WTC11 (cell line): ENCODE measurements around the gene RPS28. TPM values are rescaled to one million over a fixed set of nuclear protein-coding genes. Genes with fewer than 3 reads are reported as not detected.

Experiments used
- ATAC-seq: fragments of 200-7000 bp; cut with Tn5 transposase; 2 replicates; pipeline ENCODE4 v1.10.0; 2021; ENCODE audit warnings: mild to moderate bottlenecking, moderate library complexity
- CTCF ChIA-PET: fragments of 300-600 bp; sonication (Branson Sonifier 250); formaldehyde crosslinking; loops from one replicate; lab custom pipeline; 2021; ENCODE audit warnings: antibody characterized with exemption; lab: Charles Lee
- POLR2A ChIA-PET: fragments of 350-600 bp; sonication (Branson Sonifier 250); formaldehyde crosslinking; loops from one replicate; lab custom pipeline; 2021; ENCODE audit warnings: antibody characterized with exemption; lab: Charles Lee
- DNase-seq: peaks from one replicate; pipeline ENCODE4 v3.0.0; 2021; ENCODE audit warnings: low spot score
- H3K27ac Mint-ChIP-seq: 2 replicates; pipeline ENCODE4 v1.8.0; 2021; ENCODE audit warnings: mixed read lengths
- H3K27me3 Mint-ChIP-seq: 2 replicates; pipeline ENCODE4 v1.8.0; 2021; ENCODE audit warnings: low read depth, mild to moderate bottlenecking, moderate library complexity, mixed read lengths
- H3K36me3 Mint-ChIP-seq: 2 replicates; pipeline ENCODE4 v1.8.0; 2021; ENCODE audit warnings: mixed read lengths
- H3K4me1 Mint-ChIP-seq: 2 replicates; pipeline ENCODE4 v1.8.0; 2022; ENCODE audit warnings: mixed read lengths
- H3K4me3 Mint-ChIP-seq: 2 replicates; pipeline ENCODE4 v1.8.0; 2021; ENCODE audit warnings: mild to moderate bottlenecking, moderate library complexity, mixed read lengths
- H3K9me3 Mint-ChIP-seq: 2 replicates; pipeline ENCODE4 v1.8.0; 2021; ENCODE audit warnings: mixed read lengths
- GRHL2 ChIP-seq: fragments of 250-450 bp; sonication (Bioruptor Pico); IDR thresholded peaks from 2 replicates; pipeline ENCODE4 v1.8.0; 2022; ENCODE audit warnings: mild to moderate bottlenecking, moderate library complexity; ENCODE audit not compliant: insufficient replicate concordance, severe bottlenecking
- HMGA2 ChIP-seq: fragments of 250-450 bp; sonication (Bioruptor Pico); IDR thresholded peaks from 2 replicates; pipeline ENCODE4 v1.4.0; 2021; ENCODE audit warnings: mild to moderate bottlenecking, moderate library complexity
- JUN ChIP-seq: sonication (generic); formaldehyde crosslinking; IDR thresholded peaks from 2 replicates; pipeline ENCODE4 v1.8.0; 2023; ENCODE audit warnings: mild to moderate bottlenecking, missing genetic modification reagents
- SP1 ChIP-seq: sonication (generic); formaldehyde crosslinking; conservative IDR thresholded peaks from 2 replicates; pipeline ENCODE4 v1.8.1; 2022; ENCODE audit warnings: missing genetic modification reagents
- TCF7 ChIP-seq: sonication (generic); formaldehyde crosslinking; IDR thresholded peaks from 2 replicates; pipeline ENCODE4 v1.8.0; 2022; ENCODE audit warnings: mild to moderate bottlenecking, low read depth, missing genetic modification reagents, moderate library complexity
- ZBTB21 ChIP-seq: sonication (generic); formaldehyde crosslinking; IDR thresholded peaks from 2 replicates; pipeline ENCODE4 v1.8.1; 2023; ENCODE audit warnings: mild to moderate bottlenecking, missing genetic modification reagents, borderline replicate concordance
- ZNF317 ChIP-seq: sonication (generic); formaldehyde crosslinking; IDR thresholded peaks from 2 replicates; pipeline ENCODE4 v1.8.1; 2023; ENCODE audit warnings: low read depth, mild to moderate bottlenecking, moderate library complexity, missing genetic modification reagents, borderline replicate concordance
- ZNF423 ChIP-seq: fragments of 250-450 bp; sonication (Bioruptor Pico); IDR thresholded peaks from 2 replicates; pipeline ENCODE4 v2.1.2; 2022; ENCODE audit warnings: mild to moderate bottlenecking, moderate library complexity
- ZNF671 ChIP-seq: fragments of 250-450 bp; sonication (Bioruptor Pico); IDR thresholded peaks from 2 replicates; pipeline ENCODE4 v1.8.0; 2021; ENCODE audit warnings: mild to moderate bottlenecking
- total RNA-seq: library from RNA; stranded (reverse); gene quantifications from 3 replicates; pipeline ENCODE4 v1.2.3, GENCODE V29; 2021
- TF ChIP-seq, protein P1 (sequence below): sonication (generic); formaldehyde crosslinking; IDR thresholded peaks from 2 replicates; pipeline ENCODE4 v1.8.0; 2023; ENCODE audit warnings: missing genetic modification reagents, mild to moderate bottlenecking, borderline replicate concordance
- TF ChIP-seq, protein P2 (sequence below): fragments of 250-450 bp; sonication (Bioruptor Pico); IDR thresholded peaks from 2 replicates; pipeline ENCODE4 v1.9.0; 2021; ENCODE audit warnings: mild to moderate bottlenecking, borderline replicate concordance
- TF ChIP-seq, protein P3 (sequence below): sonication (generic); formaldehyde crosslinking; IDR thresholded peaks from 2 replicates; pipeline ENCODE4 v1.8.1; 2023; ENCODE audit warnings: mild to moderate bottlenecking, missing genetic modification reagents
- TF ChIP-seq, protein P4 (sequence below): fragments of 250-450 bp; sonication (Bioruptor Pico); IDR thresholded peaks from 2 replicates; pipeline ENCODE4 v1.9.0; 2021; ENCODE audit warnings: moderate library complexity, mild to moderate bottlenecking, inconsistent platforms, borderline replicate concordance
- TF ChIP-seq, protein P5 (sequence below): sonication (generic); formaldehyde crosslinking; IDR thresholded peaks from 2 replicates; pipeline ENCODE4 v1.8.0; 2022; ENCODE audit warnings: mild to moderate bottlenecking, missing genetic modification reagents
- TF ChIP-seq, protein P6 (sequence below): fragments of 250-450 bp; sonication (Bioruptor Pico); IDR thresholded peaks from 2 replicates; pipeline ENCODE4 v1.8.0; 2021; ENCODE audit warnings: mild to moderate bottlenecking
- TF ChIP-seq, protein P7 (sequence below): fragments of 250-450 bp; sonication (Bioruptor Pico); IDR thresholded peaks from 2 replicates; pipeline ENCODE4 v2.1.2; 2022; ENCODE audit warnings: mild to moderate bottlenecking, moderate library complexity
- TF ChIP-seq, protein P8 (sequence below): sonication (generic); formaldehyde crosslinking; IDR thresholded peaks from 2 replicates; pipeline ENCODE4 v1.8.1; 2023; ENCODE audit warnings: mild to moderate bottlenecking, moderate library complexity, missing genetic modification reagents

RPS28 gene
- total RNA-seq, 1 experiment from 2014 or later: 2,082 TPM

DNA sequence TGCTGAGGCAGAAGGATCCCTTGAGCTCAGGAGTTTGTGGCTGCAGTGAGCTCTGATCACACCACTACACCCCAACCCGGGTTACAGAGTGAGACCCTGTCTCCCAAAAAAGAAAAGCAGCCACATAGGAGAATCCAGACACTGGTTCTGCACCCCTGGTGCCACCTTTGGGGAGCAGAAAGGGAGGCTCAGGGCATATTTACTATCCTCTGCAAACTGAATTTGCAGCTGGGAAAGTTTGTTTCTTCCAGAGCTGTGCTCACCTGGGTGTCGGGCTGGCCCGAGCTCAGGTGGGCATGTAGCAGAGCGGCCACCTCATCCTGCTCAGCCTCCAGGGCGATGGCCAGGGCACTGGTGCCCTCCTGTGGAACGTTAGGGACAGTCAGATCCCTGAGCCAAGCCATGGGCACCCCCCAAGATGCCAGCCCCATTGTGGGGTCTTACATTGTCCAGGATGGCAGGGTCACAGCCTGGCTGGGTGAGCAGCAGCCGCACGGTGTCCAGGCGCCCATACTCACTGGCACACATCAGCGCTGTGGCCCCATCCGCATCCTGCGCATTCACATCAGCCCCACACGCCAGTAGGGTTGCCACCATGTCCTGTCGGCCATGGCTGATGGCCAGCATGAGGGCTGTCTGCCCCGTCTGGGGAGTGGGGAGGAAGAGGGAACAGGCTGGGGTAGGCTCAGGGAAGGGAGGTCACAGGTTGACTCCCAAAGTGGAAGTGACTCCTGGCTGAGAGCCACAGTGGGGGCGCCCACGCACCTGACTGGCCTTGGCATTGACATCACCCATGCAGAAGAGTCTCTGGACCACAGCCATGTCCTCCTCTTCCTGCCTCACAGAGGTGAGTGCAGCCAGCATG lies 3.1 kb downstream of the RPS28 start:
- peak overlapping the region; percentile 97; the same call in 1 of the 2 replicates for H3K4me3 Mint-ChIP-seq
- ATAC-seq (peak; percentile 38), DNase-seq (no peak)
- H3K9me3 Mint-ChIP-seq: no peaks in the 10 kb centered on the region
- H3K4me1 Mint-ChIP-seq: peaks cover 24% of the 10 kb centered on the region
- peaks cover 17% of the 10 kb centered on the region for H3K27me3 Mint-ChIP-seq
- peaks cover 20% of the 10 kb centered on the region for H3K36me3 Mint-ChIP-seq
- H3K27ac Mint-ChIP-seq: peak overlapping the region; percentile 45; the same call in 1 of the 2 replicates
- ChIA-PET POLR2A (interaction anchor here (0.5 to 0.8 kb wide), 2 partner anchors 66 to 86 kb away, joined by 3 to 4 read pairs; no protein-coding TSS in a partner anchor), CTCF (interaction anchor here (0.5 to 3.9 kb wide), 6 partner anchors 11 to 267 kb away, joined by 3 to 25 read pairs (median 4); partner anchors contain the start of gene MARCHF2)
- peak; percentile 71 for TF ChIP-seq ZNF671 (CRISPR knock-in tag)
- peak; percentile 42; the same call in 1 of the 2 replicates for TF ChIP-seq SP1 (CRISPR knock-in tag)
- TF ChIP-seq, protein P1, sequence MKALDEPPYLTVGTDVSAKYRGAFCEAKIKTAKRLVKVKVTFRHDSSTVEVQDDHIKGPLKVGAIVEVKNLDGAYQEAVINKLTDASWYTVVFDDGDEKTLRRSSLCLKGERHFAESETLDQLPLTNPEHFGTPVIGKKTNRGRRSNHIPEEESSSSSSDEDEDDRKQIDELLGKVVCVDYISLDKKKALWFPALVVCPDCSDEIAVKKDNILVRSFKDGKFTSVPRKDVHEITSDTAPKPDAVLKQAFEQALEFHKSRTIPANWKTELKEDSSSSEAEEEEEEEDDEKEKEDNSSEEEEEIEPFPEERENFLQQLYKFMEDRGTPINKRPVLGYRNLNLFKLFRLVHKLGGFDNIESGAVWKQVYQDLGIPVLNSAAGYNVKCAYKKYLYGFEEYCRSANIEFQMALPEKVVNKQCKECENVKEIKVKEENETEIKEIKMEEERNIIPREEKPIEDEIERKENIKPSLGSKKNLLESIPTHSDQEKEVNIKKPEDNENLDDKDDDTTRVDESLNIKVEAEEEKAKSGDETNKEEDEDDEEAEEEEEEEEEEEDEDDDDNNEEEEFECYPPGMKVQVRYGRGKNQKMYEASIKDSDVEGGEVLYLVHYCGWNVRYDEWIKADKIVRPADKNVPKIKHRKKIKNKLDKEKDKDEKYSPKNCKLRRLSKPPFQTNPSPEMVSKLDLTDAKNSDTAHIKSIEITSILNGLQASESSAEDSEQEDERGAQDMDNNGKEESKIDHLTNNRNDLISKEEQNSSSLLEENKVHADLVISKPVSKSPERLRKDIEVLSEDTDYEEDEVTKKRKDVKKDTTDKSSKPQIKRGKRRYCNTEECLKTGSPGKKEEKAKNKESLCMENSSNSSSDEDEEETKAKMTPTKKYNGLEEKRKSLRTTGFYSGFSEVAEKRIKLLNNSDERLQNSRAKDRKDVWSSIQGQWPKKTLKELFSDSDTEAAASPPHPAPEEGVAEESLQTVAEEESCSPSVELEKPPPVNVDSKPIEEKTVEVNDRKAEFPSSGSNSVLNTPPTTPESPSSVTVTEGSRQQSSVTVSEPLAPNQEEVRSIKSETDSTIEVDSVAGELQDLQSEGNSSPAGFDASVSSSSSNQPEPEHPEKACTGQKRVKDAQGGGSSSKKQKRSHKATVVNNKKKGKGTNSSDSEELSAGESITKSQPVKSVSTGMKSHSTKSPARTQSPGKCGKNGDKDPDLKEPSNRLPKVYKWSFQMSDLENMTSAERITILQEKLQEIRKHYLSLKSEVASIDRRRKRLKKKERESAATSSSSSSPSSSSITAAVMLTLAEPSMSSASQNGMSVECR: no peak
- no peak for TF ChIP-seq ZNF423 (CRISPR knock-in tag)
- no peak for TF ChIP-seq HMGA2 (CRISPR knock-in tag)
- no peak for TF ChIP-seq GRHL2 (CRISPR knock-in tag)
- no peak for TF ChIP-seq ZNF317 (CRISPR knock-in tag)
- TF ChIP-seq, protein P2, sequence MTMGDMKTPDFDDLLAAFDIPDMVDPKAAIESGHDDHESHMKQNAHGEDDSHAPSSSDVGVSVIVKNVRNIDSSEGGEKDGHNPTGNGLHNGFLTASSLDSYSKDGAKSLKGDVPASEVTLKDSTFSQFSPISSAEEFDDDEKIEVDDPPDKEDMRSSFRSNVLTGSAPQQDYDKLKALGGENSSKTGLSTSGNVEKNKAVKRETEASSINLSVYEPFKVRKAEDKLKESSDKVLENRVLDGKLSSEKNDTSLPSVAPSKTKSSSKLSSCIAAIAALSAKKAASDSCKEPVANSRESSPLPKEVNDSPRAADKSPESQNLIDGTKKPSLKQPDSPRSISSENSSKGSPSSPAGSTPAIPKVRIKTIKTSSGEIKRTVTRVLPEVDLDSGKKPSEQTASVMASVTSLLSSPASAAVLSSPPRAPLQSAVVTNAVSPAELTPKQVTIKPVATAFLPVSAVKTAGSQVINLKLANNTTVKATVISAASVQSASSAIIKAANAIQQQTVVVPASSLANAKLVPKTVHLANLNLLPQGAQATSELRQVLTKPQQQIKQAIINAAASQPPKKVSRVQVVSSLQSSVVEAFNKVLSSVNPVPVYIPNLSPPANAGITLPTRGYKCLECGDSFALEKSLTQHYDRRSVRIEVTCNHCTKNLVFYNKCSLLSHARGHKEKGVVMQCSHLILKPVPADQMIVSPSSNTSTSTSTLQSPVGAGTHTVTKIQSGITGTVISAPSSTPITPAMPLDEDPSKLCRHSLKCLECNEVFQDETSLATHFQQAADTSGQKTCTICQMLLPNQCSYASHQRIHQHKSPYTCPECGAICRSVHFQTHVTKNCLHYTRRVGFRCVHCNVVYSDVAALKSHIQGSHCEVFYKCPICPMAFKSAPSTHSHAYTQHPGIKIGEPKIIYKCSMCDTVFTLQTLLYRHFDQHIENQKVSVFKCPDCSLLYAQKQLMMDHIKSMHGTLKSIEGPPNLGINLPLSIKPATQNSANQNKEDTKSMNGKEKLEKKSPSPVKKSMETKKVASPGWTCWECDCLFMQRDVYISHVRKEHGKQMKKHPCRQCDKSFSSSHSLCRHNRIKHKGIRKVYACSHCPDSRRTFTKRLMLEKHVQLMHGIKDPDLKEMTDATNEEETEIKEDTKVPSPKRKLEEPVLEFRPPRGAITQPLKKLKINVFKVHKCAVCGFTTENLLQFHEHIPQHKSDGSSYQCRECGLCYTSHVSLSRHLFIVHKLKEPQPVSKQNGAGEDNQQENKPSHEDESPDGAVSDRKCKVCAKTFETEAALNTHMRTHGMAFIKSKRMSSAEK (CRISPR knock-in tag): no peak; the same call in none of the 2 replicates
- TF ChIP-seq, protein P3, sequence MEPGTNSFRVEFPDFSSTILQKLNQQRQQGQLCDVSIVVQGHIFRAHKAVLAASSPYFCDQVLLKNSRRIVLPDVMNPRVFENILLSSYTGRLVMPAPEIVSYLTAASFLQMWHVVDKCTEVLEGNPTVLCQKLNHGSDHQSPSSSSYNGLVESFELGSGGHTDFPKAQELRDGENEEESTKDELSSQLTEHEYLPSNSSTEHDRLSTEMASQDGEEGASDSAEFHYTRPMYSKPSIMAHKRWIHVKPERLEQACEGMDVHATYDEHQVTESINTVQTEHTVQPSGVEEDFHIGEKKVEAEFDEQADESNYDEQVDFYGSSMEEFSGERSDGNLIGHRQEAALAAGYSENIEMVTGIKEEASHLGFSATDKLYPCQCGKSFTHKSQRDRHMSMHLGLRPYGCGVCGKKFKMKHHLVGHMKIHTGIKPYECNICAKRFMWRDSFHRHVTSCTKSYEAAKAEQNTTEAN: 0 out of 2 replicates have a peak, but pooled peaks have one; percentile 43
- TF ChIP-seq ZBTB21 (CRISPR knock-in tag): no peak
- TF ChIP-seq, protein P4, sequence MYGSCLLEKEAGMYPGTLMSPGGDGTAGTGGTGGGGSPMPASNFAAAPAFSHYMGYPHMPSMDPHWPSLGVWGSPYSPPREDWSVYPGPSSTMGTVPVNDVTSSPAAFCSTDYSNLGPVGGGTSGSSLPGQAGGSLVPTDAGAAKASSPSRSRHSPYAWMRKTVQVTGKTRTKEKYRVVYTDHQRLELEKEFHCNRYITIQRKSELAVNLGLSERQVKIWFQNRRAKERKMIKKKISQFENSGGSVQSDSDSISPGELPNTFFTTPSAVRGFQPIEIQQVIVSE: no peak
- TF ChIP-seq JUN: no peak
- TF ChIP-seq, protein P5, sequence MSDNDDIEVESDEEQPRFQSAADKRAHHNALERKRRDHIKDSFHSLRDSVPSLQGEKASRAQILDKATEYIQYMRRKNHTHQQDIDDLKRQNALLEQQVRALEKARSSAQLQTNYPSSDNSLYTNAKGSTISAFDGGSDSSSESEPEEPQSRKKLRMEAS (CRISPR knock-in tag): no peak
- TF ChIP-seq, protein P6, sequence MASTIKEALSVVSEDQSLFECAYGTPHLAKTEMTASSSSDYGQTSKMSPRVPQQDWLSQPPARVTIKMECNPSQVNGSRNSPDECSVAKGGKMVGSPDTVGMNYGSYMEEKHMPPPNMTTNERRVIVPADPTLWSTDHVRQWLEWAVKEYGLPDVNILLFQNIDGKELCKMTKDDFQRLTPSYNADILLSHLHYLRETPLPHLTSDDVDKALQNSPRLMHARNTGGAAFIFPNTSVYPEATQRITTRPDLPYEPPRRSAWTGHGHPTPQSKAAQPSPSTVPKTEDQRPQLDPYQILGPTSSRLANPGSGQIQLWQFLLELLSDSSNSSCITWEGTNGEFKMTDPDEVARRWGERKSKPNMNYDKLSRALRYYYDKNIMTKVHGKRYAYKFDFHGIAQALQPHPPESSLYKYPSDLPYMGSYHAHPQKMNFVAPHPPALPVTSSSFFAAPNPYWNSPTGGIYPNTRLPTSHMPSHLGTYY (CRISPR knock-in tag): peak; percentile 0
- TF ChIP-seq, protein P7, sequence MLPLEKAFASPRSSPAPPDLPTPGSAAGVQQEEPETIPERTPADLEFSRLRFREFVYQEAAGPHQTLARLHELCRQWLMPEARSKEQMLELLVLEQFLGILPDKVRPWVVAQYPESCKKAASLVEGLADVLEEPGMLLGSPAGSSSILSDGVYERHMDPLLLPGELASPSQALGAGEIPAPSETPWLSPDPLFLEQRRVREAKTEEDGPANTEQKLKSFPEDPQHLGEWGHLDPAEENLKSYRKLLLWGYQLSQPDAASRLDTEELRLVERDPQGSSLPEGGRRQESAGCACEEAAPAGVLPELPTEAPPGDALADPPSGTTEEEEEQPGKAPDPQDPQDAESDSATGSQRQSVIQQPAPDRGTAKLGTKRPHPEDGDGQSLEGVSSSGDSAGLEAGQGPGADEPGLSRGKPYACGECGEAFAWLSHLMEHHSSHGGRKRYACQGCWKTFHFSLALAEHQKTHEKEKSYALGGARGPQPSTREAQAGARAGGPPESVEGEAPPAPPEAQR (CRISPR knock-in tag): no peak
- TF ChIP-seq, protein P8, sequence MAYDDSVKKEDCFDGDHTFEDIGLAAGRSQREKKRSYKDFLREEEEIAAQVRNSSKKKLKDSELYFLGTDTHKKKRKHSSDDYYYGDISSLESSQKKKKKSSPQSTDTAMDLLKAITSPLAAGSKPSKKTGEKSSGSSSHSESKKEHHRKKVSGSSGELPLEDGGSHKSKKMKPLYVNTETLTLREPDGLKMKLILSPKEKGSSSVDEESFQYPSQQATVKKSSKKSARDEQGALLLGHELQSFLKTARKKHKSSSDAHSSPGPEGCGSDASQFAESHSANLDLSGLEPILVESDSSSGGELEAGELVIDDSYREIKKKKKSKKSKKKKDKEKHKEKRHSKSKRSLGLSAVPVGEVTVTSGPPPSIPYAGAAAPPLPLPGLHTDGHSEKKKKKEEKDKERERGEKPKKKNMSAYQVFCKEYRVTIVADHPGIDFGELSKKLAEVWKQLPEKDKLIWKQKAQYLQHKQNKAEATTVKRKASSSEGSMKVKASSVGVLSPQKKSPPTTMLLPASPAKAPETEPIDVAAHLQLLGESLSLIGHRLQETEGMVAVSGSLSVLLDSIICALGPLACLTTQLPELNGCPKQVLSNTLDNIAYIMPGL (CRISPR knock-in tag): no peak
- TF ChIP-seq TCF7: peak; percentile 55; the same call in 1 of the 2 replicates
